GM23338 (cell line): ENCODE measurements around the gene ZNF804B. TPM values are rescaled to one million over a fixed set of nuclear protein-coding genes. Genes with fewer than 3 reads are reported as not detected.

ENCODE experiments used
- ATAC-seq: fragments of 200-7000 bp; cut with Tn5 transposase; 3 replicates; pipeline ENCODE4 v1.9.1; 2020
- DNase-seq: peaks from one replicate; pipeline ENCODE4 v3.0.0-alpha.2; 2015; ENCODE audit warnings: low spot score
- H2AFZ ChIP-seq: fragments of 200-600 bp; sonication (generic); 2 replicates; pipeline ENCODE4 v1.8.0; 2016; ENCODE audit warnings: antibody characterized with exemption, mild to moderate bottlenecking, moderate library complexity
- H3F3A ChIP-seq: fragments of 200-600 bp; sonication (generic); replicated peaks from 2 replicates; pipeline ENCODE4 v1.8.0; 2017; ENCODE audit warnings: antibody characterized with exemption, mixed run types, low read depth
- H3K27ac ChIP-seq: fragments of 200-600 bp; sonication (generic); 2 replicates; pipeline ENCODE4 v1.6.1; 2016; ENCODE audit warnings: low read depth
- H3K27me3 ChIP-seq: fragments of 200-600 bp; sonication (generic); 2 replicates; pipeline ENCODE4 v1.8.0; 2016; ENCODE audit warnings: mild to moderate bottlenecking, mixed run types, moderate library complexity; ENCODE audit not compliant: insufficient read depth
- H3K36me3 ChIP-seq: fragments of 200-600 bp; sonication (generic); 2 replicates; pipeline ENCODE4 v1.8.0; 2016; ENCODE audit warnings: mild to moderate bottlenecking; ENCODE audit not compliant: insufficient read depth
- H3K4me1 ChIP-seq: fragments of 200-600 bp; sonication (generic); 2 replicates; pipeline ENCODE4 v1.8.0; 2016; ENCODE audit warnings: mild to moderate bottlenecking, moderate library complexity; ENCODE audit not compliant: insufficient read depth
- H3K4me2 ChIP-seq: fragments of 200-600 bp; sonication (generic); 2 replicates; pipeline ENCODE4 v1.7.1; 2017; ENCODE audit warnings: mixed run types
- H3K4me3 ChIP-seq: fragments of 200-600 bp; sonication (generic); 2 replicates; pipeline ENCODE4 v1.6.1; 2016; ENCODE audit warnings: mixed run types
- H3K79me2 ChIP-seq: fragments of 200-600 bp; sonication (generic); replicated peaks from 2 replicates; pipeline ENCODE4 v1.8.0; 2017; ENCODE audit warnings: mild to moderate bottlenecking; ENCODE audit not compliant: insufficient read depth
- H3K9me2 ChIP-seq: fragments of 200-600 bp; sonication (generic); 2 replicates; pipeline ENCODE4 v1.8.0; 2017; ENCODE audit not compliant: insufficient read depth
- H4K20me1 ChIP-seq: fragments of 200-600 bp; sonication (generic); replicated peaks from 2 replicates; pipeline ENCODE4 v1.8.0; 2017; ENCODE audit warnings: mild to moderate bottlenecking; ENCODE audit not compliant: insufficient read depth
- H3K27ac Mint-ChIP-seq: 2 replicates; pipeline ENCODE4 v1.8.0; 2020; ENCODE audit warnings: inconsistent platforms, mild to moderate bottlenecking, moderate library complexity, mixed read lengths
- H3K27me3 Mint-ChIP-seq: 3 replicates; pipeline ENCODE4 v1.8.0; 2022; ENCODE audit warnings: low read depth, mild to moderate bottlenecking, moderate library complexity, mixed read lengths, inconsistent platforms; ENCODE audit not compliant: insufficient read depth, poor library complexity
- H3K36me3 Mint-ChIP-seq: 3 replicates; pipeline ENCODE4 v1.8.0; 2021; ENCODE audit warnings: low read depth, mild to moderate bottlenecking, inconsistent platforms, moderate library complexity, mixed read lengths
- H3K4me1 Mint-ChIP-seq: 3 replicates; pipeline ENCODE4 v1.8.0; 2020; ENCODE audit warnings: mild to moderate bottlenecking, inconsistent platforms, mixed read lengths
- H3K4me3 Mint-ChIP-seq: 3 replicates; pipeline ENCODE4 v1.8.0; 2021; ENCODE audit warnings: moderate library complexity, mild to moderate bottlenecking, inconsistent platforms, mixed read lengths
- H3K9me3 Mint-ChIP-seq: 3 replicates; pipeline ENCODE4 v1.8.0; 2020; ENCODE audit warnings: moderate library complexity, mild to moderate bottlenecking, inconsistent platforms, mixed read lengths
- CREB1 ChIP-seq: fragments of 250-450 bp; sonication (Bioruptor Pico); IDR thresholded peaks from 2 replicates; pipeline ENCODE4 v1.5.0; 2020; ENCODE audit warnings: low read depth, mild to moderate bottlenecking, moderate library complexity
- EZH2 ChIP-seq: fragments of 200-600 bp; sonication (generic); IDR thresholded peaks from one replicate; pipeline ENCODE4 v1.8.0; 2017; ENCODE audit warnings: antibody characterized with exemption, mild to moderate bottlenecking, low read depth; ENCODE audit not compliant: unreplicated experiment
- EZH2phosphoT487 ChIP-seq: fragments of 200-600 bp; sonication (generic); IDR thresholded peaks from one replicate; pipeline ENCODE4 v1.8.1; 2018; ENCODE audit warnings: antibody characterized with exemption; ENCODE audit not compliant: unreplicated experiment
- JUNB ChIP-seq: IDR thresholded peaks from one replicate; pipeline ENCODE4 v1.6.1; 2016; ENCODE audit warnings: antibody characterized with exemption; ENCODE audit not compliant: unreplicated experiment
- NANOG ChIP-seq: IDR thresholded peaks from 2 replicates; pipeline ENCODE4 v1.6.1; 2016; ENCODE audit warnings: antibody characterized with exemption, borderline replicate concordance
- POLR2AphosphoS5 ChIP-seq: IDR thresholded peaks from 2 replicates; pipeline ENCODE4 v1.6.1; 2016; ENCODE audit warnings: antibody characterized with exemption, low read depth
- STAT1 ChIP-seq: IDR thresholded peaks from one replicate; pipeline ENCODE4 v1.6.1; 2016; ENCODE audit warnings: antibody characterized with exemption; ENCODE audit not compliant: unreplicated experiment
- ZNF114 ChIP-seq: fragments of 250-450 bp; sonication (Bioruptor Pico); IDR thresholded peaks from 2 replicates; pipeline ENCODE4 v1.5.0; 2020; ENCODE audit warnings: mild to moderate bottlenecking, moderate library complexity
- ZNF331 ChIP-seq: fragments of 250-450 bp; sonication (Bioruptor Pico); IDR thresholded peaks from 2 replicates; pipeline ENCODE4 v1.5.0; 2020; ENCODE audit warnings: low read depth, mild to moderate bottlenecking, moderate library complexity
- polyA plus RNA-seq: library from polyadenylated mRNA; unstranded; fragments of >200 nt; fragmentation: Nextera tagmentation; extraction: Ambion mirVana; gene quantifications from 2 replicates; pipeline ENCODE4 v1.2.1, GENCODE V29; 2016
- total RNA-seq: library from RNA; depleted of rRNA; stranded (reverse); fragments of >200 nt; shearing (Covaris generic); gene quantifications from 2 replicates; pipeline ENCODE4 v1.2.3, GENCODE V29; 2014
- TF ChIP-seq, protein P1 (sequence below): fragments of 250-450 bp; sonication (Bioruptor Pico); IDR thresholded peaks from 2 replicates; pipeline ENCODE4 v1.5.0; 2020; ENCODE audit warnings: mild to moderate bottlenecking, moderate library complexity
- TF ChIP-seq, protein P2 (sequence below), 2 experiments: fragments of 200-600 bp in 1 of 2; sonication (generic) in 1 of 2; conservative IDR thresholded peaks; 2 replicates each; pipeline versions ENCODE4 v1.5.1 to v1.6.1; 2016 to 2017; ENCODE audit warnings: antibody characterized with exemption in 2 of 2, low read depth in 2 of 2, mild to moderate bottlenecking in 2 of 2, moderate library complexity in 1 of 2
- TF ChIP-seq, protein P3 (sequence below): IDR thresholded peaks from one replicate; pipeline ENCODE4 v1.6.1; 2018; ENCODE audit warnings: antibody characterized with exemption; ENCODE audit not compliant: unreplicated experiment
- TF ChIP-seq, protein P4 (sequence below): IDR thresholded peaks from 2 replicates; pipeline ENCODE4 v1.6.1; 2016; ENCODE audit warnings: antibody characterized with exemption

ZNF804B gene
- total and polyA plus RNA-seq, 2 experiments from 2014 or later = not detected

DNA sequence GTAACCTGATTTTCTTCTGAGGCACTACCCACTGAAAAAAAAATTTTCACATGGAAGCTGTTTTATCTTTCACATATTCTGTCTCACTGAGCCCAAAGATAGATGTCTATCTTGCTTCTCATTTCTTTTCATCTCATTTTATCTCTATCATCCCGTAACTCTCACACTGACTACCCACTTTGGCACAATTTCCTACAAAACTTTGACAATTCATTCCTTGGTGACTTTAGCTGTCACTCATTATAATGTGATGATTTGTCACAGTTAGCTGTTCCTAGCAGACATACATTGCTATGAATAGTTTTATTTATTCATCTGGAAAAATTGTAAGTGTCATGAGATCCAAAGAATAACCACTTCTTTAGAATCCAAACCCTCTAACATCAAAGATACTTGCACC lies 625.9 kb downstream of the ZNF804B start:
- Mint-ChIP-seq H3K4me1 (no peaks in the 10 kb centered on the region; the same call in 2 of the 3 replicates), H3K36me3 (peaks cover 10% of the 10 kb centered on the region)

More for the DNA sequence above, 625.9 kb downstream of the ZNF804B start:
- H3K27ac ChIP-seq = no peak overlapping the region
- no peaks in the 10 kb centered on the region for H3K27me3 Mint-ChIP-seq
- no peaks in the 10 kb centered on the region for H3K27me3 ChIP-seq
- ATAC-seq (no peak), DNase-seq (no peak)
- TF ChIP-seq NANOG (no peak), EZH2 (no peak), ZNF114 (CRISPR knock-in tag) (no peak), JUNB (no peak), POLR2AphosphoS5 (no peak), STAT1 (no peak), EZH2phosphoT487 (no peak), CREB1 (CRISPR knock-in tag) (no peak), ZNF331 (no peak)
- TF ChIP-seq, protein P1, sequence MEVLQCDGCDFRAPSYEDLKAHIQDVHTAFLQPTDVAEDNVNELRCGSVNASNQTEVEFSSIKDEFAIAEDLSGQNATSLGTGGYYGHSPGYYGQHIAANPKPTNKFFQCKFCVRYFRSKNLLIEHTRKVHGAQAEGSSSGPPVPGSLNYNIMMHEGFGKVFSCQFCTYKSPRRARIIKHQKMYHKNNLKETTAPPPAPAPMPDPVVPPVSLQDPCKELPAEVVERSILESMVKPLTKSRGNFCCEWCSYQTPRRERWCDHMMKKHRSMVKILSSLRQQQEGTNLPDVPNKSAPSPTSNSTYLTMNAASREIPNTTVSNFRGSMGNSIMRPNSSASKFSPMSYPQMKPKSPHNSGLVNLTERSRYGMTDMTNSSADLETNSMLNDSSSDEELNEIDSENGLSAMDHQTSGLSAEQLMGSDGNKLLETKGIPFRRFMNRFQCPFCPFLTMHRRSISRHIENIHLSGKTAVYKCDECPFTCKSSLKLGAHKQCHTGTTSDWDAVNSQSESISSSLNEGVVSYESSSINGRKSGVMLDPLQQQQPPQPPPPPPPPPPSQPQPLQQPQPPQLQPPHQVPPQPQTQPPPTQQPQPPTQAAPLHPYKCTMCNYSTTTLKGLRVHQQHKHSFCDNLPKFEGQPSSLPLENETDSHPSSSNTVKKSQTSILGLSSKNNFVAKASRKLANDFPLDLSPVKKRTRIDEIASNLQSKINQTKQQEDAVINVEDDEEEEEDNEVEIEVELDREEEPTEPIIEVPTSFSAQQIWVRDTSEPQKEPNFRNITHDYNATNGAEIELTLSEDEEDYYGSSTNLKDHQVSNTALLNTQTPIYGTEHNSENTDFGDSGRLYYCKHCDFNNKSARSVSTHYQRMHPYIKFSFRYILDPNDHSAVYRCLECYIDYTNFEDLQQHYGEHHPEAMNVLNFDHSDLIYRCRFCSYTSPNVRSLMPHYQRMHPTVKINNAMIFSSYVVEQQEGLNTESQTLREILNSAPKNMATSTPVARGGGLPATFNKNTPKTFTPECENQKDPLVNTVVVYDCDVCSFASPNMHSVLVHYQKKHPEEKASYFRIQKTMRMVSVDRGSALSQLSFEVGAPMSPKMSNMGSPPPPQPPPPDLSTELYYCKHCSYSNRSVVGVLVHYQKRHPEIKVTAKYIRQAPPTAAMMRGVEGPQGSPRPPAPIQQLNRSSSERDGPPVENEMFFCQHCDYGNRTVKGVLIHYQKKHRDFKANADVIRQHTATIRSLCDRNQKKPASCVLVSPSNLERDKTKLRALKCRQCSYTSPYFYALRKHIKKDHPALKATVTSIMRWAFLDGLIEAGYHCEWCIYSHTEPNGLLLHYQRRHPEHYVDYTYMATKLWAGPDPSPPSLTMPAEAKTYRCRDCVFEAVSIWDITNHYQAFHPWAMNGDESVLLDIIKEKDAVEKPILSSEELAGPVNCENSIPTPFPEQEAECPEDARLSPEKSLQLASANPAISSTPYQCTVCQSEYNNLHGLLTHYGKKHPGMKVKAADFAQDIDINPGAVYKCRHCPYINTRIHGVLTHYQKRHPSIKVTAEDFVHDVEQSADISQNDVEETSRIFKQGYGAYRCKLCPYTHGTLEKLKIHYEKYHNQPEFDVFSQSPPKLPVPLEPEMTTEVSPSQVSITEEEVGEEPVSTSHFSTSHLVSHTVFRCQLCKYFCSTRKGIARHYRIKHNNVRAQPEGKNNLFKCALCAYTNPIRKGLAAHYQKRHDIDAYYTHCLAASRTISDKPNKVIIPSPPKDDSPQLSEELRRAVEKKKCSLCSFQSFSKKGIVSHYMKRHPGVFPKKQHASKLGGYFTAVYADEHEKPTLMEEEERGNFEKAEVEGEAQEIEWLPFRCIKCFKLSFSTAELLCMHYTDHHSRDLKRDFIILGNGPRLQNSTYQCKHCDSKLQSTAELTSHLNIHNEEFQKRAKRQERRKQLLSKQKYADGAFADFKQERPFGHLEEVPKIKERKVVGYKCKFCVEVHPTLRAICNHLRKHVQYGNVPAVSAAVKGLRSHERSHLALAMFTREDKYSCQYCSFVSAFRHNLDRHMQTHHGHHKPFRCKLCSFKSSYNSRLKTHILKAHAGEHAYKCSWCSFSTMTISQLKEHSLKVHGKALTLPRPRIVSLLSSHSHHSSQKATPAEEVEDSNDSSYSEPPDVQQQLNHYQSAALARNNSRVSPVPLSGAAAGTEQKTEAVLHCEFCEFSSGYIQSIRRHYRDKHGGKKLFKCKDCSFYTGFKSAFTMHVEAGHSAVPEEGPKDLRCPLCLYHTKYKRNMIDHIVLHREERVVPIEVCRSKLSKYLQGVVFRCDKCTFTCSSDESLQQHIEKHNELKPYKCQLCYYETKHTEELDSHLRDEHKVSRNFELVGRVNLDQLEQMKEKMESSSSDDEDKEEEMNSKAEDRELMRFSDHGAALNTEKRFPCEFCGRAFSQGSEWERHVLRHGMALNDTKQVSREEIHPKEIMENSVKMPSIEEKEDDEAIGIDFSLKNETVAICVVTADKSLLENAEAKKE (CRISPR knock-in tag) = no peak
- TF ChIP-seq, protein P2, sequence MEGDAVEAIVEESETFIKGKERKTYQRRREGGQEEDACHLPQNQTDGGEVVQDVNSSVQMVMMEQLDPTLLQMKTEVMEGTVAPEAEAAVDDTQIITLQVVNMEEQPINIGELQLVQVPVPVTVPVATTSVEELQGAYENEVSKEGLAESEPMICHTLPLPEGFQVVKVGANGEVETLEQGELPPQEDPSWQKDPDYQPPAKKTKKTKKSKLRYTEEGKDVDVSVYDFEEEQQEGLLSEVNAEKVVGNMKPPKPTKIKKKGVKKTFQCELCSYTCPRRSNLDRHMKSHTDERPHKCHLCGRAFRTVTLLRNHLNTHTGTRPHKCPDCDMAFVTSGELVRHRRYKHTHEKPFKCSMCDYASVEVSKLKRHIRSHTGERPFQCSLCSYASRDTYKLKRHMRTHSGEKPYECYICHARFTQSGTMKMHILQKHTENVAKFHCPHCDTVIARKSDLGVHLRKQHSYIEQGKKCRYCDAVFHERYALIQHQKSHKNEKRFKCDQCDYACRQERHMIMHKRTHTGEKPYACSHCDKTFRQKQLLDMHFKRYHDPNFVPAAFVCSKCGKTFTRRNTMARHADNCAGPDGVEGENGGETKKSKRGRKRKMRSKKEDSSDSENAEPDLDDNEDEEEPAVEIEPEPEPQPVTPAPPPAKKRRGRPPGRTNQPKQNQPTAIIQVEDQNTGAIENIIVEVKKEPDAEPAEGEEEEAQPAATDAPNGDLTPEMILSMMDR (conservative IDR thresholded peaks at IDR 0.05; ENCODE audit: low read depth in 2 of 2) = no peak
- TF ChIP-seq, protein P3, sequence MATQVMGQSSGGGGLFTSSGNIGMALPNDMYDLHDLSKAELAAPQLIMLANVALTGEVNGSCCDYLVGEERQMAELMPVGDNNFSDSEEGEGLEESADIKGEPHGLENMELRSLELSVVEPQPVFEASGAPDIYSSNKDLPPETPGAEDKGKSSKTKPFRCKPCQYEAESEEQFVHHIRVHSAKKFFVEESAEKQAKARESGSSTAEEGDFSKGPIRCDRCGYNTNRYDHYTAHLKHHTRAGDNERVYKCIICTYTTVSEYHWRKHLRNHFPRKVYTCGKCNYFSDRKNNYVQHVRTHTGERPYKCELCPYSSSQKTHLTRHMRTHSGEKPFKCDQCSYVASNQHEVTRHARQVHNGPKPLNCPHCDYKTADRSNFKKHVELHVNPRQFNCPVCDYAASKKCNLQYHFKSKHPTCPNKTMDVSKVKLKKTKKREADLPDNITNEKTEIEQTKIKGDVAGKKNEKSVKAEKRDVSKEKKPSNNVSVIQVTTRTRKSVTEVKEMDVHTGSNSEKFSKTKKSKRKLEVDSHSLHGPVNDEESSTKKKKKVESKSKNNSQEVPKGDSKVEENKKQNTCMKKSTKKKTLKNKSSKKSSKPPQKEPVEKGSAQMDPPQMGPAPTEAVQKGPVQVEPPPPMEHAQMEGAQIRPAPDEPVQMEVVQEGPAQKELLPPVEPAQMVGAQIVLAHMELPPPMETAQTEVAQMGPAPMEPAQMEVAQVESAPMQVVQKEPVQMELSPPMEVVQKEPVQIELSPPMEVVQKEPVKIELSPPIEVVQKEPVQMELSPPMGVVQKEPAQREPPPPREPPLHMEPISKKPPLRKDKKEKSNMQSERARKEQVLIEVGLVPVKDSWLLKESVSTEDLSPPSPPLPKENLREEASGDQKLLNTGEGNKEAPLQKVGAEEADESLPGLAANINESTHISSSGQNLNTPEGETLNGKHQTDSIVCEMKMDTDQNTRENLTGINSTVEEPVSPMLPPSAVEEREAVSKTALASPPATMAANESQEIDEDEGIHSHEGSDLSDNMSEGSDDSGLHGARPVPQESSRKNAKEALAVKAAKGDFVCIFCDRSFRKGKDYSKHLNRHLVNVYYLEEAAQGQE = no peak
- TF ChIP-seq, protein P4, sequence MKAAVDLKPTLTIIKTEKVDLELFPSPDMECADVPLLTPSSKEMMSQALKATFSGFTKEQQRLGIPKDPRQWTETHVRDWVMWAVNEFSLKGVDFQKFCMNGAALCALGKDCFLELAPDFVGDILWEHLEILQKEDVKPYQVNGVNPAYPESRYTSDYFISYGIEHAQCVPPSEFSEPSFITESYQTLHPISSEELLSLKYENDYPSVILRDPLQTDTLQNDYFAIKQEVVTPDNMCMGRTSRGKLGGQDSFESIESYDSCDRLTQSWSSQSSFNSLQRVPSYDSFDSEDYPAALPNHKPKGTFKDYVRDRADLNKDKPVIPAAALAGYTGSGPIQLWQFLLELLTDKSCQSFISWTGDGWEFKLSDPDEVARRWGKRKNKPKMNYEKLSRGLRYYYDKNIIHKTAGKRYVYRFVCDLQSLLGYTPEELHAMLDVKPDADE = no peak
- no peak overlapping the region for H2AFZ ChIP-seq
- no peaks in the 10 kb centered on the region for H3K36me3 ChIP-seq
- no peak overlapping the region for H3K4me2 ChIP-seq
- no peaks in the 10 kb centered on the region for H3K4me1 ChIP-seq
- H3K4me3 ChIP-seq = no peak overlapping the region
- H4K20me1 ChIP-seq = no peaks in the 10 kb centered on the region
- no peaks in the 10 kb centered on the region for H3F3A ChIP-seq
- H3K27ac Mint-ChIP-seq = no peak overlapping the region
- no peaks in the 10 kb centered on the region for H3K9me2 ChIP-seq
- no peaks in the 10 kb centered on the region for H3K79me2 ChIP-seq
- no peak overlapping the region for H3K4me3 Mint-ChIP-seq
- H3K9me3 Mint-ChIP-seq = peaks cover 21% of the 10 kb centered on the region
